ENCODE results near the gene SLC12A7. TPM values are rescaled to one million over a fixed set of nuclear protein-coding genes. Genes with fewer than 3 reads are reported as not detected.
"Not testable (repeated sequence)": the region's sequence is repeated elsewhere in the genome, so short reads cannot be mapped to it uniquely, and the experiment has no call there.

SLC12A7 gene
- 10 to 100 TPM; 17.6 to 28.2 TPM for total RNA-seq

GRCh38 chr5:1111727-1112289, at the start of gene SLC12A7:
SLC12A7 (minus strand) TSS chr5:1112063; CDS start chr5:1111991, 72 bp downstream.
- Mint-ChIP-seq H3K4me1 (peaks cover 16% of the 10 kb centered on the region), H3K36me3 (ENCODE audit: low read depth) (no peaks in the 10 kb centered on the region), H3K9me3 (no peaks in the 10 kb centered on the region), H3K4me3 (peak within 1 kb of the TSS; percentile 82), H3K27ac (peak within 1 kb of the TSS; percentile 93), H3K27me3 (no peaks in the 10 kb centered on the region)
- peak; percentile 90 for ATAC-seq (replicated peaks)

GRCh38 chr5:1161108-1161832, 49.4 kb upstream of the SLC12A7 start:
- H3K27ac Mint-ChIP-seq: no peak overlapping the region
- peaks cover 7% of the 10 kb centered on the region for H3K4me1 Mint-ChIP-seq
- peaks cover 5% of the 10 kb centered on the region for H3K9me3 Mint-ChIP-seq
- ATAC-seq (replicated peaks): no peak
- H3K27me3 Mint-ChIP-seq: peaks cover 43% of the 10 kb centered on the region
- no peaks in the 10 kb centered on the region for H3K36me3 Mint-ChIP-seq (ENCODE audit: low read depth)
- H3K4me3 Mint-ChIP-seq: no peak overlapping the region

- H3K4me3 Mint-ChIP-seq: no peak overlapping the region
- H3K9me3 Mint-ChIP-seq: peaks cover 5% of the 10 kb centered on the region
- no peak for ATAC-seq (replicated peaks)
- no peaks in the 10 kb centered on the region for H3K36me3 Mint-ChIP-seq (ENCODE audit: low read depth)
- H3K27me3 Mint-ChIP-seq: peaks cover 38% of the 10 kb centered on the region
- H3K4me1 Mint-ChIP-seq: peaks cover 7% of the 10 kb centered on the region
- no peak overlapping the region for H3K27ac Mint-ChIP-seq
Observed at GRCh38 chr5:1159774-1160406, 48.0 kb upstream of the SLC12A7 start.

- Mint-ChIP-seq H3K4me1 (peaks cover 9% of the 10 kb centered on the region), H3K27me3 (peaks cover 36% of the 10 kb centered on the region), H3K36me3 (ENCODE audit: low read depth) (no peaks in the 10 kb centered on the region), H3K27ac (no peak overlapping the region), H3K9me3 (peaks cover 5% of the 10 kb centered on the region), H3K4me3 (no peak overlapping the region)
- ATAC-seq (replicated peaks): no peak
Observed at GRCh38 chr5:1159341-1159675, 47.4 kb upstream of the SLC12A7 start.

- Mint-ChIP-seq H3K4me1 (peaks cover 14% of the 10 kb centered on the region), H3K9me3 (peaks cover 5% of the 10 kb centered on the region), H3K36me3 (ENCODE audit: low read depth) (no peaks in the 10 kb centered on the region), H3K4me3 (no peak overlapping the region), H3K27ac (no peak overlapping the region), H3K27me3 (peaks cover 39% of the 10 kb centered on the region)
- no peak for ATAC-seq (replicated peaks)
Observed at GRCh38 chr5:1158647-1159340, 46.9 kb upstream of the SLC12A7 start.

GRCh38 chr5:1157461-1157986, 45.7 kb upstream of the SLC12A7 start:
- Mint-ChIP-seq H3K4me1 (peaks cover 15% of the 10 kb centered on the region), H3K27me3 (peaks cover 43% of the 10 kb centered on the region), H3K4me3 (peak overlapping the region; percentile 14)
- H3K9me3 Mint-ChIP-seq; H3K36me3 Mint-ChIP-seq (ENCODE audit: low read depth); ATAC-seq (replicated peaks); H3K27ac Mint-ChIP-seq: not testable (repeated sequence)

GRCh38 chr5:1156754-1157460, 45.0 kb upstream of the SLC12A7 start:
- no peak overlapping the region for H3K27ac Mint-ChIP-seq
- no peak overlapping the region for H3K4me3 Mint-ChIP-seq
- ATAC-seq (replicated peaks): no peak
- H3K36me3 Mint-ChIP-seq (ENCODE audit: low read depth): no peaks in the 10 kb centered on the region
- peaks cover 43% of the 10 kb centered on the region for H3K27me3 Mint-ChIP-seq
- H3K4me1 Mint-ChIP-seq: peaks cover 15% of the 10 kb centered on the region
- H3K9me3 Mint-ChIP-seq: peaks cover 5% of the 10 kb centered on the region

GRCh38 chr5:1156033-1156753, 44.3 kb upstream of the SLC12A7 start:
- H3K4me1 Mint-ChIP-seq: peaks cover 15% of the 10 kb centered on the region
- no peak for ATAC-seq (replicated peaks)
- H3K27me3 Mint-ChIP-seq: peaks cover 43% of the 10 kb centered on the region
- H3K9me3 Mint-ChIP-seq: peaks cover 5% of the 10 kb centered on the region
- H3K36me3 Mint-ChIP-seq (ENCODE audit: low read depth): no peaks in the 10 kb centered on the region
- no peak overlapping the region for H3K4me3 Mint-ChIP-seq
- no peak overlapping the region for H3K27ac Mint-ChIP-seq

GRCh38 chr5:1155191-1156032, 43.5 kb upstream of the SLC12A7 start:
- peaks cover 43% of the 10 kb centered on the region for H3K27me3 Mint-ChIP-seq
- H3K4me1 Mint-ChIP-seq: peaks cover 15% of the 10 kb centered on the region
- H3K27ac Mint-ChIP-seq: no peak overlapping the region
- no peak for ATAC-seq (replicated peaks)
- no peak overlapping the region for H3K4me3 Mint-ChIP-seq
- H3K36me3 Mint-ChIP-seq (ENCODE audit: low read depth): no peaks in the 10 kb centered on the region
- peaks cover 5% of the 10 kb centered on the region for H3K9me3 Mint-ChIP-seq

GRCh38 chr5:1153428-1153827, 41.6 kb upstream of the SLC12A7 start:
- Mint-ChIP-seq H3K27ac (no peak overlapping the region), H3K27me3 (peaks cover 27% of the 10 kb centered on the region), H3K36me3 (ENCODE audit: low read depth) (no peaks in the 10 kb centered on the region), H3K4me1 (peaks cover 15% of the 10 kb centered on the region), H3K4me3 (no peak overlapping the region), H3K9me3 (peaks cover 5% of the 10 kb centered on the region)
- no peak for ATAC-seq (replicated peaks)

GRCh38 chr5:1152771-1153282, 41.0 kb upstream of the SLC12A7 start:
- Mint-ChIP-seq H3K4me1 (peaks cover 14% of the 10 kb centered on the region), H3K27me3 (peaks cover 25% of the 10 kb centered on the region), H3K27ac (no peak overlapping the region), H3K9me3 (peaks cover 5% of the 10 kb centered on the region), H3K36me3 (ENCODE audit: low read depth) (no peaks in the 10 kb centered on the region), H3K4me3 (no peak overlapping the region)
- no peak for ATAC-seq (replicated peaks)

- no peak overlapping the region for H3K4me3 Mint-ChIP-seq
- no peak overlapping the region for H3K27ac Mint-ChIP-seq
- ATAC-seq (replicated peaks): peak; percentile 7
- no peaks in the 10 kb centered on the region for H3K9me3 Mint-ChIP-seq
- no peaks in the 10 kb centered on the region for H3K36me3 Mint-ChIP-seq (ENCODE audit: low read depth)
- H3K27me3 Mint-ChIP-seq: peaks cover 18% of the 10 kb centered on the region
- peaks cover 8% of the 10 kb centered on the region for H3K4me1 Mint-ChIP-seq
Observed at GRCh38 chr5:1152156-1152555, 40.3 kb upstream of the SLC12A7 start.

GRCh38 chr5:1151316-1151715, 39.5 kb upstream of the SLC12A7 start:
- no peaks in the 10 kb centered on the region for H3K36me3 Mint-ChIP-seq (ENCODE audit: low read depth)
- ATAC-seq (replicated peaks): no peak
- no peak overlapping the region for H3K4me3 Mint-ChIP-seq
- no peak overlapping the region for H3K27ac Mint-ChIP-seq
- peaks cover 20% of the 10 kb centered on the region for H3K27me3 Mint-ChIP-seq
- peaks cover 8% of the 10 kb centered on the region for H3K4me1 Mint-ChIP-seq
- H3K9me3 Mint-ChIP-seq: no peaks in the 10 kb centered on the region
